Activated CD8-positive, alpha-beta T cell treated with anti-CD3 and anti-CD28 coated beads for 36 hours (primary cell): ENCODE data around the gene CTSF. TPM values are rescaled to one million over a fixed set of nuclear protein-coding genes. Genes with fewer than 3 reads are reported as not detected.

ENCODE experiments used
- ATAC-seq: fragments of 200-7000 bp; cut with Tn5 transposase; one replicate; pipeline ENCODE4 v1.10.0; 2021; ENCODE audit warnings: mild to moderate bottlenecking, moderate library complexity
- CTCF ChIA-PET: fragments of 350-600 bp; sonication (Branson Sonifier 250); formaldehyde crosslinking; loops from one replicate; lab custom pipeline; 2021; ENCODE audit warnings: antibody characterized with exemption; lab: Charles Lee
- POLR2A ChIA-PET: fragments of 350-600 bp; sonication (Branson Sonifier 250); formaldehyde crosslinking; loops from one replicate; lab custom pipeline; 2021; ENCODE audit warnings: antibody characterized with exemption; lab: Charles Lee
- DNase-seq: peaks from one replicate; pipeline ENCODE4 v3.0.0-alpha.2; 2020
- H3K27ac Mint-ChIP-seq: one replicate; pipeline ENCODE4 v1.8.0; 2021; ENCODE audit warnings: mild to moderate bottlenecking, mixed read lengths
- H3K27me3 Mint-ChIP-seq: one replicate; pipeline ENCODE4 v1.8.0; 2021; ENCODE audit warnings: mixed read lengths
- H3K36me3 Mint-ChIP-seq: one replicate; pipeline ENCODE4 v1.8.0; 2021; ENCODE audit warnings: low read depth, mixed read lengths
- H3K4me1 Mint-ChIP-seq: one replicate; pipeline ENCODE4 v1.8.0; 2021; ENCODE audit warnings: low read depth, mixed read lengths
- H3K4me3 Mint-ChIP-seq: one replicate; pipeline ENCODE4 v1.8.0; 2021; ENCODE audit warnings: mild to moderate bottlenecking, moderate library complexity, mixed read lengths
- H3K9me3 Mint-ChIP-seq: one replicate; pipeline ENCODE4 v1.8.0; 2021; ENCODE audit warnings: mixed read lengths
- intact Hi-C: fragments of 100-400 bp; cut with micrococcal nuclease; formaldehyde crosslinking; loops from one replicate; pipeline ENCODE4 v1.10.0; 2022
- total RNA-seq, 2 experiments: library from RNA; stranded (reverse); gene quantifications; one replicate each; pipeline ENCODE4 v1.2.3, GENCODE V29; 2021
- TF ChIP-seq, protein P1 (sequence below): fragments of 200-600 bp; IDR thresholded peaks from one replicate; pipeline ENCODE4 v1.8.0; 2022; ENCODE audit warnings: antibody characterized with exemption, mild to moderate bottlenecking

The CTSF gene
- total RNA-seq, 2 experiments from 2014 or later = 0.68 to 1.3 TPM

- TF ChIP-seq, protein P1, sequence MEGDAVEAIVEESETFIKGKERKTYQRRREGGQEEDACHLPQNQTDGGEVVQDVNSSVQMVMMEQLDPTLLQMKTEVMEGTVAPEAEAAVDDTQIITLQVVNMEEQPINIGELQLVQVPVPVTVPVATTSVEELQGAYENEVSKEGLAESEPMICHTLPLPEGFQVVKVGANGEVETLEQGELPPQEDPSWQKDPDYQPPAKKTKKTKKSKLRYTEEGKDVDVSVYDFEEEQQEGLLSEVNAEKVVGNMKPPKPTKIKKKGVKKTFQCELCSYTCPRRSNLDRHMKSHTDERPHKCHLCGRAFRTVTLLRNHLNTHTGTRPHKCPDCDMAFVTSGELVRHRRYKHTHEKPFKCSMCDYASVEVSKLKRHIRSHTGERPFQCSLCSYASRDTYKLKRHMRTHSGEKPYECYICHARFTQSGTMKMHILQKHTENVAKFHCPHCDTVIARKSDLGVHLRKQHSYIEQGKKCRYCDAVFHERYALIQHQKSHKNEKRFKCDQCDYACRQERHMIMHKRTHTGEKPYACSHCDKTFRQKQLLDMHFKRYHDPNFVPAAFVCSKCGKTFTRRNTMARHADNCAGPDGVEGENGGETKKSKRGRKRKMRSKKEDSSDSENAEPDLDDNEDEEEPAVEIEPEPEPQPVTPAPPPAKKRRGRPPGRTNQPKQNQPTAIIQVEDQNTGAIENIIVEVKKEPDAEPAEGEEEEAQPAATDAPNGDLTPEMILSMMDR = no peak
- H3K36me3 Mint-ChIP-seq = no peaks in the 10 kb centered on the region
- no peaks in the 10 kb centered on the region for H3K9me3 Mint-ChIP-seq
- intact Hi-C loops = no loop called here
- no peak for ATAC-seq
- peaks cover 3% of the 10 kb centered on the region for H3K4me1 Mint-ChIP-seq
- H3K4me3 Mint-ChIP-seq = no peak overlapping the region
- peaks cover 9% of the 10 kb centered on the region for H3K27me3 Mint-ChIP-seq
- H3K27ac Mint-ChIP-seq = no peak overlapping the region
- DNase-seq = no peak
- ChIA-PET POLR2A (interaction anchor here (1.0 kb wide), 1 partner anchor 112 kb away, joined by 5 read pairs; no protein-coding TSS in a partner anchor), CTCF (interaction anchor here (2.5 kb wide), 1 partner anchor 36 kb away, joined by 7 read pairs; the partner anchor contains the start of genes CCDC87 and CCS)
These were observed 12.3 kb downstream of the CTSF start for GRCh38 chr11:66556086-66556485.

DNA sequence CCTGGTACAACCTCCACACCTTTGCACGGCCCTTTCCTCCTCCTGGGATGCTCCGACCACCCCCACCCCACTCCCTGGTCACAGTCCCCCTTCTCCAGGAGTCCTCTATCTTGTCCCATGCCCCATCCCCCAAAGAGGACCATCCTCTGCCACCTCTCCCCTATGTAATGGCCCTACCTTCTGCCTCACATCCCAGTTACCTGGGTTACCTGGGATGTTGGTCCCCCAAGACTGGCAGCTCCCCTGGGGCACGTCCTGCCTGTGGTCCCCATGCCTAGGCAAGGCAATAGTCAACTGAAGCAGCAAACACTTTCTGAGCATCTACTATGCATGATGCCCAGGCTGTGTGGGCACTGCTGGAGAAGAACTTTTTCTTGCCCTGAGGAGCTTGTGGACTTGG is 13.0 kb downstream of the CTSF start:
- Mint-ChIP-seq H3K36me3 (no peaks in the 10 kb centered on the region), H3K9me3 (no peaks in the 10 kb centered on the region), H3K4me1 (peaks cover 3% of the 10 kb centered on the region), H3K4me3 (no peak overlapping the region), H3K27me3 (peaks cover 9% of the 10 kb centered on the region), H3K27ac (no peak overlapping the region)
- intact Hi-C loops = no loop called here
- ChIA-PET CTCF (interaction anchor here (1.0 to 2.5 kb wide), 4 partner anchors 13 to 123 kb away, joined by 3 to 7 read pairs (median 4); partner anchors contain the start of genes CCDC87 and CCS), POLR2A (interaction anchor here (1.0 kb wide), 1 partner anchor 113 kb away, joined by 5 read pairs; no protein-coding TSS in a partner anchor)
- no peak for ATAC-seq
- DNase-seq = no peak
- TF ChIP-seq, protein P1 = no peak

GRCh38 chr11:66554602-66555001 is 13.8 kb downstream of the CTSF start:
- TF ChIP-seq, protein P1 = no peak
- no peaks in the 10 kb centered on the region for H3K9me3 Mint-ChIP-seq
- DNase-seq (no peak), ATAC-seq (no peak)
- POLR2A ChIA-PET = interaction anchor here (1.0 kb wide), 1 partner anchor 14 kb away, joined by 4 read pairs; the partner anchor contains the start of gene CTSF
- H3K4me3 Mint-ChIP-seq = no peak overlapping the region
- H3K27me3 Mint-ChIP-seq = peaks cover 9% of the 10 kb centered on the region
- H3K27ac Mint-ChIP-seq = no peak overlapping the region
- H3K36me3 Mint-ChIP-seq = no peaks in the 10 kb centered on the region
- H3K4me1 Mint-ChIP-seq = peaks cover 3% of the 10 kb centered on the region
- intact Hi-C loops = no loop called here
- CTCF ChIA-PET = interaction anchor here (1.0 to 2.5 kb wide), 4 partner anchors 12 to 124 kb away, joined by 3 to 7 read pairs (median 4); partner anchors contain the start of genes CCDC87 and CCS

- TF ChIP-seq, protein P1 = no peak
- no peak for ATAC-seq
- no peak overlapping the region for H3K4me3 Mint-ChIP-seq
- CTCF ChIA-PET = no interaction called here
- H3K4me1 Mint-ChIP-seq = no peaks in the 10 kb centered on the region
- POLR2A ChIA-PET = no interaction called here
- no peak for DNase-seq
- no peaks in the 10 kb centered on the region for H3K27me3 Mint-ChIP-seq
- H3K27ac Mint-ChIP-seq = no peak overlapping the region
- no peaks in the 10 kb centered on the region for H3K36me3 Mint-ChIP-seq
- H3K9me3 Mint-ChIP-seq = no peaks in the 10 kb centered on the region
- intact Hi-C loops = no loop called here
These were observed 17.5 kb downstream of the CTSF start for GRCh38 chr11:66550887-66551286.

DNA sequence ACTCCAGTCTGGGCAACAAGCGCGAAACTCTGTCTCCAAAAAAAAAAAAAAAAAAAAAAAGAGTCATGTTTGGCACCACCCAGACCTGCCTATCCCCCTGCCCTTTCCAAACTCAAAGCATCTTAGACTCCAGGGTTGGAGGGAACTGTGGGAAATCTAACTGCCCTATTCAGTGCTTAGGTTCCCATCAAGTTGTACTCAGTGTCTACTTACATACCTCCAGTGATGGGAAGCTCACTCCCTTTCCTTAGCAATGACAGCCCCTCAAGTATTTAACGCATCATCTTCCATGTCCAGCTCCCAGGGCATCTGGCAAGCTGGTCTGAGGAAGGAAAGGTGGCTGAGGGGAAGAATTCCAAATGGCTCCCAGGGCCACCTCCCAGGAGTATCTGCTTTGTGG is 18.7 kb downstream of the CTSF start:
- POLR2A ChIA-PET = interaction anchor here (1.1 to 1.7 kb wide), 2 partner anchors 14 to 18 kb away, joined by 3 to 6 read pairs; partner anchors contain the start of gene CTSF
- CTCF ChIA-PET = no interaction called here
- Mint-ChIP-seq H3K36me3 (no peaks in the 10 kb centered on the region), H3K4me3 (no peak overlapping the region), H3K27ac (no peak overlapping the region), H3K4me1 (peaks cover 3% of the 10 kb centered on the region), H3K27me3 (no peaks in the 10 kb centered on the region), H3K9me3 (no peaks in the 10 kb centered on the region)
- DNase-seq (no peak), ATAC-seq (no peak)
- intact Hi-C loops = loop anchor here (10.0 kb wide), 2 partner anchors 65 to 125 kb away; partner anchors contain the start of genes DPP3 and RBM4B
- TF ChIP-seq, protein P1 = no peak
